ENCODE measurements around the gene SLC26A2. TPM values are rescaled to one million over a fixed set of nuclear protein-coding genes. Genes with fewer than 3 reads are reported as not detected.

Gene SLC26A2
- total and polyA plus RNA-seq, 2 experiments from 2014 or later: 3.5 to 11.5 TPM

DNA sequence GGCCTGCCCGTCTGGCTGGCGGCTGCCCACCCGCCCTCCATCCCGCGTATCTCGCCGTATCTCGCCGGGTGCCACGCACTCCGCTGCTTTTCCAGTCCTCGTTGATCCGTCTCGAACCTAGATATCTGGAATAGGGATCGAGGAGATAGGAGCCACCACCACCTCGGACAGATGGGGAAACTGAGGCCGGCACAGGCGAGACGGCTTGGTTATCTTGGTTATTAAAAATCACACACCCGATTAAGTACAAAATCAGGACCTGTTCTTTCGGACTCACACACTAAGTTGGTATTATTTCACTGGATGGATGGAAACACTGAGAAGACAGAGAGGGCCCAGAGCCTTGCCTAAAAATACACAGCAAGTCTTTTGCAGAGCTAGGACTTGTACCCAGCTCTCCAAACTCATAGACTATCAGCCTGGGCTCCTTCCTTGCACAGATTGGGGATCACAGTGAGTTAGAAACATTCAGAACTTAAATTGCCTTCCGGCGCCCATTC lies 678 bp downstream of the SLC26A2 start:
- peak overlapping the region; percentile 95 for H3K4me3 Mint-ChIP-seq
- peaks cover 8% of the 10 kb centered on the region for H3K27me3 Mint-ChIP-seq (ENCODE audit: insufficient read depth, low read depth, poor library complexity)
- no peaks in the 10 kb centered on the region; the same call in 2 of the 3 replicates for H3K9me3 Mint-ChIP-seq
- no peak overlapping the region for H3K27ac ChIP-seq (ENCODE audit: low read depth)
- H3K4me2 ChIP-seq: peak overlapping the region; percentile 89
- DNase-seq (ENCODE audit: low spot score) (no peak), ATAC-seq (peak; percentile 12)
- H3K9me2 ChIP-seq (ENCODE audit: insufficient read depth): no peaks in the 10 kb centered on the region
- peaks cover 16% of the 10 kb centered on the region for H3K4me1 Mint-ChIP-seq
- H3K36me3 Mint-ChIP-seq (ENCODE audit: low read depth): no peaks in the 10 kb centered on the region
- H3F3A ChIP-seq (replicated peaks; ENCODE audit: low read depth): peaks cover 8% of the 10 kb centered on the region; the same call in 1 of the 2 replicates
- H2AFZ ChIP-seq: peak overlapping the region; percentile 86
- no peak overlapping the region for H3K27ac Mint-ChIP-seq
- peaks cover 11% of the 10 kb centered on the region for H3K27me3 ChIP-seq (ENCODE audit: insufficient read depth)
- TF ChIP-seq EZH2phosphoT487 (IDR thresholded peaks at IDR 0.05; ENCODE audit: unreplicated experiment): no peak
- no peaks in the 10 kb centered on the region; the same call in 1 of the 2 replicates for H4K20me1 ChIP-seq (replicated peaks; ENCODE audit: insufficient read depth)
- H3K36me3 ChIP-seq (ENCODE audit: insufficient read depth): no peaks in the 10 kb centered on the region
- peaks cover 10% of the 10 kb centered on the region; the same call in 1 of the 2 replicates for H3K4me1 ChIP-seq (ENCODE audit: insufficient read depth)
- peak overlapping the region; percentile 89 for H3K4me3 ChIP-seq
- no peaks in the 10 kb centered on the region for H3K79me2 ChIP-seq (replicated peaks; ENCODE audit: insufficient read depth)

DNA sequence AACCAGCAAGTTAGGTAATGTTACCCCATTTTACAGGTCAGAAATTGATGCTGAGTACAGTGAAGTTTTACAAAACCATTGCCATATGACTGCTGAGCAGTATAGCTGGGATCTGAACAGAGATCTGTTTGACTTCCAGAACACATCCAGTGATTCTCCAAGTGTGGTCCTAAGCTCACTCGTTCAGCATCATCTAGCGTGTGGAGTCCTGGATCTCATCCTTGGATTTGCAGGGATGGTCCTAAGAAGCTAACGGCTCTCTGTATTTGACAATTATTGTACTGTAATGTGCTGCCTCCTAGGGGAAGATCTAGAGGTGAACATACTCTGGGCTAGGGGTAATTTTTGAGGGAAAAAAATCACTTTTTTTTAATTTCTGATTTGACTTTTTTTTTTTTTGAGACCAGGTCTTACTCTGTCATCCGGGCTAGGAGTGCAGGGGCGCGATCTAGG lies 1.4 kb downstream of the SLC26A2 start:
- DNase-seq (ENCODE audit: low spot score) (peak; percentile 47), ATAC-seq (no peak)
- Histone ChIP-seq H3K27me3 (ENCODE audit: insufficient read depth) (peaks cover 11% of the 10 kb centered on the region), H3F3A (replicated peaks; ENCODE audit: low read depth) (peaks cover 8% of the 10 kb centered on the region; the same call in 1 of the 2 replicates), H4K20me1 (replicated peaks; ENCODE audit: insufficient read depth) (no peaks in the 10 kb centered on the region; the same call in 1 of the 2 replicates), H3K27ac (ENCODE audit: low read depth) (no peak overlapping the region), H2AFZ (no peak overlapping the region), H3K4me3 (peak overlapping the region; percentile 89; the same call in 1 of the 2 replicates), H3K36me3 (ENCODE audit: insufficient read depth) (no peaks in the 10 kb centered on the region), H3K79me2 (replicated peaks; ENCODE audit: insufficient read depth) (no peaks in the 10 kb centered on the region), H3K4me2 (peak overlapping the region; percentile 89; the same call in 1 of the 2 replicates), H3K4me1 (ENCODE audit: insufficient read depth) (peaks cover 10% of the 10 kb centered on the region; the same call in 1 of the 2 replicates), H3K9me2 (ENCODE audit: insufficient read depth) (no peaks in the 10 kb centered on the region)
- Mint-ChIP-seq H3K9me3 (no peaks in the 10 kb centered on the region; the same call in 2 of the 3 replicates), H3K27me3 (ENCODE audit: insufficient read depth, low read depth, poor library complexity) (peaks cover 8% of the 10 kb centered on the region), H3K4me1 (peaks cover 16% of the 10 kb centered on the region), H3K4me3 (peak overlapping the region; percentile 95), H3K27ac (no peak overlapping the region), H3K36me3 (ENCODE audit: low read depth) (no peaks in the 10 kb centered on the region)
- TF ChIP-seq ZNF114 (CRISPR knock-in tag; IDR thresholded peaks at IDR 0.05): no peak
- TF ChIP-seq, protein P1, sequence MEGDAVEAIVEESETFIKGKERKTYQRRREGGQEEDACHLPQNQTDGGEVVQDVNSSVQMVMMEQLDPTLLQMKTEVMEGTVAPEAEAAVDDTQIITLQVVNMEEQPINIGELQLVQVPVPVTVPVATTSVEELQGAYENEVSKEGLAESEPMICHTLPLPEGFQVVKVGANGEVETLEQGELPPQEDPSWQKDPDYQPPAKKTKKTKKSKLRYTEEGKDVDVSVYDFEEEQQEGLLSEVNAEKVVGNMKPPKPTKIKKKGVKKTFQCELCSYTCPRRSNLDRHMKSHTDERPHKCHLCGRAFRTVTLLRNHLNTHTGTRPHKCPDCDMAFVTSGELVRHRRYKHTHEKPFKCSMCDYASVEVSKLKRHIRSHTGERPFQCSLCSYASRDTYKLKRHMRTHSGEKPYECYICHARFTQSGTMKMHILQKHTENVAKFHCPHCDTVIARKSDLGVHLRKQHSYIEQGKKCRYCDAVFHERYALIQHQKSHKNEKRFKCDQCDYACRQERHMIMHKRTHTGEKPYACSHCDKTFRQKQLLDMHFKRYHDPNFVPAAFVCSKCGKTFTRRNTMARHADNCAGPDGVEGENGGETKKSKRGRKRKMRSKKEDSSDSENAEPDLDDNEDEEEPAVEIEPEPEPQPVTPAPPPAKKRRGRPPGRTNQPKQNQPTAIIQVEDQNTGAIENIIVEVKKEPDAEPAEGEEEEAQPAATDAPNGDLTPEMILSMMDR (conservative IDR thresholded peaks at IDR 0.05; ENCODE audit: low read depth in 2 of 2): peak; percentile 56 to 62
- no peak for TF ChIP-seq NANOG (IDR thresholded peaks at IDR 0.05; ENCODE audit: borderline replicate concordance)
- no peak for TF ChIP-seq EZH2phosphoT487 (IDR thresholded peaks at IDR 0.05; ENCODE audit: unreplicated experiment)
- TF ChIP-seq, protein P2, sequence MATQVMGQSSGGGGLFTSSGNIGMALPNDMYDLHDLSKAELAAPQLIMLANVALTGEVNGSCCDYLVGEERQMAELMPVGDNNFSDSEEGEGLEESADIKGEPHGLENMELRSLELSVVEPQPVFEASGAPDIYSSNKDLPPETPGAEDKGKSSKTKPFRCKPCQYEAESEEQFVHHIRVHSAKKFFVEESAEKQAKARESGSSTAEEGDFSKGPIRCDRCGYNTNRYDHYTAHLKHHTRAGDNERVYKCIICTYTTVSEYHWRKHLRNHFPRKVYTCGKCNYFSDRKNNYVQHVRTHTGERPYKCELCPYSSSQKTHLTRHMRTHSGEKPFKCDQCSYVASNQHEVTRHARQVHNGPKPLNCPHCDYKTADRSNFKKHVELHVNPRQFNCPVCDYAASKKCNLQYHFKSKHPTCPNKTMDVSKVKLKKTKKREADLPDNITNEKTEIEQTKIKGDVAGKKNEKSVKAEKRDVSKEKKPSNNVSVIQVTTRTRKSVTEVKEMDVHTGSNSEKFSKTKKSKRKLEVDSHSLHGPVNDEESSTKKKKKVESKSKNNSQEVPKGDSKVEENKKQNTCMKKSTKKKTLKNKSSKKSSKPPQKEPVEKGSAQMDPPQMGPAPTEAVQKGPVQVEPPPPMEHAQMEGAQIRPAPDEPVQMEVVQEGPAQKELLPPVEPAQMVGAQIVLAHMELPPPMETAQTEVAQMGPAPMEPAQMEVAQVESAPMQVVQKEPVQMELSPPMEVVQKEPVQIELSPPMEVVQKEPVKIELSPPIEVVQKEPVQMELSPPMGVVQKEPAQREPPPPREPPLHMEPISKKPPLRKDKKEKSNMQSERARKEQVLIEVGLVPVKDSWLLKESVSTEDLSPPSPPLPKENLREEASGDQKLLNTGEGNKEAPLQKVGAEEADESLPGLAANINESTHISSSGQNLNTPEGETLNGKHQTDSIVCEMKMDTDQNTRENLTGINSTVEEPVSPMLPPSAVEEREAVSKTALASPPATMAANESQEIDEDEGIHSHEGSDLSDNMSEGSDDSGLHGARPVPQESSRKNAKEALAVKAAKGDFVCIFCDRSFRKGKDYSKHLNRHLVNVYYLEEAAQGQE (IDR thresholded peaks at IDR 0.05; ENCODE audit: unreplicated experiment): no peak
- TF ChIP-seq, protein P3, sequence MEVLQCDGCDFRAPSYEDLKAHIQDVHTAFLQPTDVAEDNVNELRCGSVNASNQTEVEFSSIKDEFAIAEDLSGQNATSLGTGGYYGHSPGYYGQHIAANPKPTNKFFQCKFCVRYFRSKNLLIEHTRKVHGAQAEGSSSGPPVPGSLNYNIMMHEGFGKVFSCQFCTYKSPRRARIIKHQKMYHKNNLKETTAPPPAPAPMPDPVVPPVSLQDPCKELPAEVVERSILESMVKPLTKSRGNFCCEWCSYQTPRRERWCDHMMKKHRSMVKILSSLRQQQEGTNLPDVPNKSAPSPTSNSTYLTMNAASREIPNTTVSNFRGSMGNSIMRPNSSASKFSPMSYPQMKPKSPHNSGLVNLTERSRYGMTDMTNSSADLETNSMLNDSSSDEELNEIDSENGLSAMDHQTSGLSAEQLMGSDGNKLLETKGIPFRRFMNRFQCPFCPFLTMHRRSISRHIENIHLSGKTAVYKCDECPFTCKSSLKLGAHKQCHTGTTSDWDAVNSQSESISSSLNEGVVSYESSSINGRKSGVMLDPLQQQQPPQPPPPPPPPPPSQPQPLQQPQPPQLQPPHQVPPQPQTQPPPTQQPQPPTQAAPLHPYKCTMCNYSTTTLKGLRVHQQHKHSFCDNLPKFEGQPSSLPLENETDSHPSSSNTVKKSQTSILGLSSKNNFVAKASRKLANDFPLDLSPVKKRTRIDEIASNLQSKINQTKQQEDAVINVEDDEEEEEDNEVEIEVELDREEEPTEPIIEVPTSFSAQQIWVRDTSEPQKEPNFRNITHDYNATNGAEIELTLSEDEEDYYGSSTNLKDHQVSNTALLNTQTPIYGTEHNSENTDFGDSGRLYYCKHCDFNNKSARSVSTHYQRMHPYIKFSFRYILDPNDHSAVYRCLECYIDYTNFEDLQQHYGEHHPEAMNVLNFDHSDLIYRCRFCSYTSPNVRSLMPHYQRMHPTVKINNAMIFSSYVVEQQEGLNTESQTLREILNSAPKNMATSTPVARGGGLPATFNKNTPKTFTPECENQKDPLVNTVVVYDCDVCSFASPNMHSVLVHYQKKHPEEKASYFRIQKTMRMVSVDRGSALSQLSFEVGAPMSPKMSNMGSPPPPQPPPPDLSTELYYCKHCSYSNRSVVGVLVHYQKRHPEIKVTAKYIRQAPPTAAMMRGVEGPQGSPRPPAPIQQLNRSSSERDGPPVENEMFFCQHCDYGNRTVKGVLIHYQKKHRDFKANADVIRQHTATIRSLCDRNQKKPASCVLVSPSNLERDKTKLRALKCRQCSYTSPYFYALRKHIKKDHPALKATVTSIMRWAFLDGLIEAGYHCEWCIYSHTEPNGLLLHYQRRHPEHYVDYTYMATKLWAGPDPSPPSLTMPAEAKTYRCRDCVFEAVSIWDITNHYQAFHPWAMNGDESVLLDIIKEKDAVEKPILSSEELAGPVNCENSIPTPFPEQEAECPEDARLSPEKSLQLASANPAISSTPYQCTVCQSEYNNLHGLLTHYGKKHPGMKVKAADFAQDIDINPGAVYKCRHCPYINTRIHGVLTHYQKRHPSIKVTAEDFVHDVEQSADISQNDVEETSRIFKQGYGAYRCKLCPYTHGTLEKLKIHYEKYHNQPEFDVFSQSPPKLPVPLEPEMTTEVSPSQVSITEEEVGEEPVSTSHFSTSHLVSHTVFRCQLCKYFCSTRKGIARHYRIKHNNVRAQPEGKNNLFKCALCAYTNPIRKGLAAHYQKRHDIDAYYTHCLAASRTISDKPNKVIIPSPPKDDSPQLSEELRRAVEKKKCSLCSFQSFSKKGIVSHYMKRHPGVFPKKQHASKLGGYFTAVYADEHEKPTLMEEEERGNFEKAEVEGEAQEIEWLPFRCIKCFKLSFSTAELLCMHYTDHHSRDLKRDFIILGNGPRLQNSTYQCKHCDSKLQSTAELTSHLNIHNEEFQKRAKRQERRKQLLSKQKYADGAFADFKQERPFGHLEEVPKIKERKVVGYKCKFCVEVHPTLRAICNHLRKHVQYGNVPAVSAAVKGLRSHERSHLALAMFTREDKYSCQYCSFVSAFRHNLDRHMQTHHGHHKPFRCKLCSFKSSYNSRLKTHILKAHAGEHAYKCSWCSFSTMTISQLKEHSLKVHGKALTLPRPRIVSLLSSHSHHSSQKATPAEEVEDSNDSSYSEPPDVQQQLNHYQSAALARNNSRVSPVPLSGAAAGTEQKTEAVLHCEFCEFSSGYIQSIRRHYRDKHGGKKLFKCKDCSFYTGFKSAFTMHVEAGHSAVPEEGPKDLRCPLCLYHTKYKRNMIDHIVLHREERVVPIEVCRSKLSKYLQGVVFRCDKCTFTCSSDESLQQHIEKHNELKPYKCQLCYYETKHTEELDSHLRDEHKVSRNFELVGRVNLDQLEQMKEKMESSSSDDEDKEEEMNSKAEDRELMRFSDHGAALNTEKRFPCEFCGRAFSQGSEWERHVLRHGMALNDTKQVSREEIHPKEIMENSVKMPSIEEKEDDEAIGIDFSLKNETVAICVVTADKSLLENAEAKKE (CRISPR knock-in tag; IDR thresholded peaks at IDR 0.05): no peak

Measured in GM23338 (cell line).